HepG2 (cell line): ENCODE data around the gene NPHP4. TPM values are rescaled to one million over a fixed set of nuclear protein-coding genes. Genes with fewer than 3 reads are reported as not detected.

Experiments used
- ATAC-seq: fragments of 200-7000 bp; cut with Tn5 transposase; 3 replicates; pipeline ENCODE4 v1.9.1; 2020; ENCODE audit warnings: mild to moderate bottlenecking, moderate library complexity
- BruUV-seq: library from RNA; stranded (reverse); fragments of 400-500 nt; replicated peaks from 2 replicates; lab custom pipeline; 2021; lab: Mats Ljungman, UMichigan
- CTCF ChIA-PET: fragments of 300-600 bp; formaldehyde crosslinking; extraction: SDS; loops from one replicate; lab custom pipeline; 2021; ENCODE audit warnings: low total read pairs, inconsistent platforms, low intra/inter-chr PET ratio; lab: Yijun Ruan, JAX
- POLR2A ChIA-PET: fragments of 350-600 bp; sonication (Branson Sonifier 250); formaldehyde crosslinking; loops from one replicate; lab custom pipeline; 2020; ENCODE audit warnings: antibody characterized with exemption, inconsistent platforms; lab: Yijun Ruan, JAX
- DNase-seq: peaks from one replicate; pipeline ENCODE4 v3.0.0-alpha.2; 2015; ENCODE audit warnings: low spot score
- FAIRE-seq: peaks from 3 replicates; lab custom pipeline; 2011; peaks lifted over from hg19 to GRCh38; lab: Jason Lieb, UNC
- H2AFZ ChIP-seq: one replicate; pipeline ENCODE4 v1.6.1; 2011; ENCODE audit warnings: low read length, inconsistent platforms
- H3K27ac ChIP-seq: fragments of 300-600 bp; 3 replicates; pipeline ENCODE4 v1.8.0; 2011; ENCODE audit warnings: mixed run types, mild to moderate bottlenecking, mixed read lengths, low read length, inconsistent platforms; ENCODE audit not compliant: insufficient read depth; ENCODE audit errors: extremely low read length
- H3K27me3 ChIP-seq, 2 experiments: fragments of 200-600 bp in 1 of 2; 2 replicates in 1 of 2; 3 replicates in 1 of 2; pipeline versions ENCODE4 v1.6.0 to v1.8.0; 2011; ENCODE audit warnings: low read length in 2 of 2, mild to moderate bottlenecking in 2 of 2, moderate library complexity in 2 of 2, inconsistent platforms in 1 of 2; ENCODE audit not compliant: insufficient read depth in 2 of 2, control insufficient read depth in 1 of 2
- H3K36me3 ChIP-seq, 2 experiments: fragments of 200-600 bp in 1 of 2; replicated peaks in 1 of 2; 2 replicates in 1 of 2; 3 replicates in 1 of 2; pipeline versions ENCODE4 v1.5.1 to v1.8.0; 2011; ENCODE audit warnings: low read length in 2 of 2, inconsistent platforms in 1 of 2; ENCODE audit not compliant: insufficient read depth in 2 of 2, control insufficient read depth in 1 of 2
- H3K4me1 ChIP-seq: 2 replicates; pipeline ENCODE4 v1.5.1; 2012; ENCODE audit warnings: low read length, inconsistent platforms; ENCODE audit not compliant: insufficient read depth
- H3K4me2 ChIP-seq: 2 replicates; pipeline ENCODE4 v1.6.0; 2011; ENCODE audit warnings: low read depth, low read length, inconsistent platforms
- H3K4me3 ChIP-seq, 3 experiments: fragments of 200-600 bp in 1 of 3; sonication (generic), shearing (Covaris generic) in 1 of 3; replicated peaks in 1 of 3; 2 replicates each; pipeline ENCODE4 v1.5.1; 2011 to 2016; ENCODE audit warnings: low read length in 3 of 3, inconsistent platforms in 2 of 3, low read depth in 2 of 3, mild to moderate bottlenecking in 2 of 3, control low read depth in 1 of 3, mixed read lengths in 1 of 3; ENCODE audit not compliant: insufficient read depth in 1 of 3
- H3K79me2 ChIP-seq: one replicate; pipeline ENCODE4 v1.6.1; 2011; ENCODE audit warnings: low read length, inconsistent platforms; ENCODE audit not compliant: insufficient read depth
- H3K9ac ChIP-seq: 2 replicates; pipeline ENCODE4 v1.6.0; 2011; ENCODE audit warnings: mild to moderate bottlenecking, low read depth, low read length, inconsistent platforms; ENCODE audit not compliant: insufficient read depth
- H3K9me3 ChIP-seq: 2 replicates; pipeline ENCODE4 v1.5.1; 2012; ENCODE audit warnings: mild to moderate bottlenecking, low read length
- H4K20me1 ChIP-seq: 2 replicates; pipeline ENCODE4 v1.6.0; 2011; ENCODE audit warnings: inconsistent platforms, mild to moderate bottlenecking, low read length, moderate library complexity; ENCODE audit not compliant: insufficient read depth
- BCLAF1 ChIP-seq: fragments of 450-650 bp; IDR thresholded peaks from 2 replicates; pipeline ENCODE4 v1.6.1; 2017; ENCODE audit warnings: mild to moderate bottlenecking
- ELK4 ChIP-seq: sonication (generic); formaldehyde crosslinking; IDR thresholded peaks from 2 replicates; pipeline ENCODE4 v1.9.0; 2021; ENCODE audit warnings: missing genetic modification reagents, borderline replicate concordance
- GTF2F1 ChIP-seq: fragments of 150-350 bp; IDR thresholded peaks from 2 replicates; pipeline ENCODE4 v1.6.1; 2014; ENCODE audit warnings: low read length
- KDM5A ChIP-seq: fragments of 200-600 bp; sonication (generic); IDR thresholded peaks from 2 replicates; pipeline ENCODE4 v1.7.0; 2018; ENCODE audit warnings: antibody characterized with exemption, mild to moderate bottlenecking, low read length, borderline replicate concordance
- LBX2 ChIP-seq: sonication (generic); formaldehyde crosslinking; IDR thresholded peaks from 2 replicates; pipeline ENCODE4 v1.5.0; 2020; ENCODE audit warnings: missing genetic modification reagents, mild to moderate bottlenecking, borderline replicate concordance
- MLLT10 ChIP-seq: sonication (generic); formaldehyde crosslinking; IDR thresholded peaks from 2 replicates; pipeline ENCODE4 v1.4.0; 2020; ENCODE audit warnings: missing genetic modification reagents
- PHF8 ChIP-seq: sonication (generic); formaldehyde crosslinking; IDR thresholded peaks from 2 replicates; pipeline ENCODE4 v1.5.0; 2020; ENCODE audit warnings: missing genetic modification reagents
- SALL1 ChIP-seq: sonication (generic); formaldehyde crosslinking; IDR thresholded peaks from 2 replicates; pipeline ENCODE4 v1.8.0; 2022; ENCODE audit warnings: mild to moderate bottlenecking, missing genetic modification reagents
- SIX4 ChIP-seq: sonication (generic); formaldehyde crosslinking; IDR thresholded peaks from 2 replicates; pipeline ENCODE4 v1.4.0; 2020; ENCODE audit warnings: missing genetic modification reagents
- ZBTB38 ChIP-seq: sonication (generic); formaldehyde crosslinking; IDR thresholded peaks from 2 replicates; pipeline ENCODE4 v1.5.1; 2020; ENCODE audit warnings: mild to moderate bottlenecking, missing genetic modification reagents
- ZFP62 ChIP-seq: sonication (generic); formaldehyde crosslinking; IDR thresholded peaks from 2 replicates; pipeline ENCODE4 v1.4.0; 2020; ENCODE audit warnings: missing genetic modification reagents
- ZNF543 ChIP-seq: sonication (generic); formaldehyde crosslinking; IDR thresholded peaks from 2 replicates; pipeline ENCODE4 v1.4.0; 2020; ENCODE audit warnings: mild to moderate bottlenecking, missing genetic modification reagents
- ZNF75D ChIP-seq: sonication (generic); formaldehyde crosslinking; IDR thresholded peaks from 2 replicates; pipeline ENCODE4 v1.8.1; 2023; ENCODE audit warnings: missing genetic modification reagents, mild to moderate bottlenecking, borderline replicate concordance
- WGBS: methylation state at CpG from one replicate; pipeline ENCODE4 v1.1.6; 2017; ENCODE audit warnings: low lambda C conversion rate; 5-methylcytosine and 5-hydroxymethylcytosine counted together
- in situ Hi-C: cut with HindIII; loops from 2 replicates; pipeline ENCODE4 v1.10.0; 2017; ENCODE audit warnings: low pct_unique_long_range_greater_than_20kb; ENCODE audit not compliant: extremely low pct_ligation_motif_present
- intact Hi-C: fragments of 100-400 bp; cut with micrococcal nuclease; formaldehyde crosslinking; loops from one replicate; pipeline ENCODE4 v1.10.0; 2022; ENCODE audit not compliant: unreplicated experiment
- polyA plus RNA-seq, 8 experiments: library from polyadenylated mRNA; depleted of rRNA in 3 of 8; stranded (reverse) in 7 of 8; unstranded in 1 of 8; fragments of >200 nt; fragmentation: Illumina TruSeq in 4 of 8; extraction: Trizol in 4 of 8; gene quantifications; 2 replicates each; pipeline versions ENCODE4 v1.2.1 to v1.2.3, GENCODE V29; 2011 to 2016; ENCODE audit warnings: low read depth in 4 of 8, missing spikeins in 1 of 8, mixed read lengths in 1 of 8; ENCODE audit not compliant: insufficient read depth in 1 of 8
- total RNA-seq, 5 experiments: library from RNA; depleted of rRNA; stranded (reverse); fragments of >200 nt; fragmentation: Illumina TruSeq; extraction: Trizol; gene quantifications; 2 replicates each; pipeline ENCODE4 v1.2.3, GENCODE V29; 2016; ENCODE audit warnings: low read depth in 1 of 5
- TF ChIP-seq, protein P1 (sequence below): sonication (generic); formaldehyde crosslinking; IDR thresholded peaks from 2 replicates; pipeline ENCODE4 v1.5.0; 2020; ENCODE audit warnings: mild to moderate bottlenecking, missing genetic modification reagents, moderate library complexity

Gene NPHP4
- total and polyA plus RNA-seq, 2 of the 13 experiments (the other 11 are each of a cell fraction or from before 2014, with no cell fraction given) = 4.4 to 6.8 TPM

DNA sequence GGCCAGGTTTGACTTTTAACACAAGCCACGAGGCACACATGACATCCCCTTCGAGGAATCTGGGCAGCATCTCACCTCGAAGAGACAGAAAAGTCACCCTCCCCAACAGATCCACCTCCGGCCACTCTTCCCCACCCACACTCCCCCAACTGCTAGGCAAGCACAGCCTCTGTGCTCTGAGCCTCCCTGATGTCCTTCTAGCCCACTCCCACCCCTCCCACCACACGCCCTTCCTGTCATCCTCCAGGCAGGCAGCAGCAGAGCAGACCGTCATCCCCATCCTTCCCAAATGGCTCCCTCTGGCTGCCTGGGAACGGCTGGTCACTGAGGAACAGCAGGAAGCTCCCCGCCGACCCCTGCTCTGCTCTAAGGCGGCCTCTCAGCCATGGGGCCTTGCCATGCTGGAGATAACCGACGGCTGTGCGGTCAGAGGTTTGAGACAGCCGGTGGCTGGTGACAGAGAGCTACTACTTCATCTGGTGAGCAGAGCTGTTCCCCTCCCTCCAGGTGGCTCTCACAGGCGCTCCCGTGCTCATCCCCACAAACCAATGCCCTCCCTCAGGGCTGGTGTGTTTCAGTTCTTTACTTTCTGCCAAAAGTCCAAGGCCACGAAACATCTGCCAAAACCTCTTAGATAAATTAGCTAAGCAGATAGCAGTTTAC lies 25.6 kb downstream of the NPHP4 start:
- Histone ChIP-seq H3K36me3 (peaks cover 9 to 47% of the 10 kb centered on the region in 2 experiments), H2AFZ (no peak overlapping the region), H3K4me3 (no peak overlapping the region), H4K20me1 (no peaks in the 10 kb centered on the region), H3K27ac (no peak overlapping the region), H3K79me2 (peaks cover 3% of the 10 kb centered on the region), H3K4me2 (no peak overlapping the region), H3K27me3 (no peaks in the 10 kb centered on the region; a peak in 1 of 5 replicates), H3K4me1 (peaks cover 14% of the 10 kb centered on the region), H3K9me3 (no peaks in the 10 kb centered on the region), H3K9ac (no peak overlapping the region)
- intact Hi-C loops (no loop called here), in situ Hi-C loops (loop anchor here (5.0 kb wide), 1 partner anchor 49 kb away; no protein-coding TSS in a partner anchor)
- ATAC-seq (peak; percentile 48), FAIRE-seq (no peak), DNase-seq (no peak)
- 91% methylated on average over 16 of the region's 17 CpGs for WGBS
- ChIA-PET CTCF (no interaction called here), POLR2A (no interaction called here)
- no TSS peak for BruUV-seq
- TF ChIP-seq GTF2F1 = no peak
- TF ChIP-seq, protein P1, sequence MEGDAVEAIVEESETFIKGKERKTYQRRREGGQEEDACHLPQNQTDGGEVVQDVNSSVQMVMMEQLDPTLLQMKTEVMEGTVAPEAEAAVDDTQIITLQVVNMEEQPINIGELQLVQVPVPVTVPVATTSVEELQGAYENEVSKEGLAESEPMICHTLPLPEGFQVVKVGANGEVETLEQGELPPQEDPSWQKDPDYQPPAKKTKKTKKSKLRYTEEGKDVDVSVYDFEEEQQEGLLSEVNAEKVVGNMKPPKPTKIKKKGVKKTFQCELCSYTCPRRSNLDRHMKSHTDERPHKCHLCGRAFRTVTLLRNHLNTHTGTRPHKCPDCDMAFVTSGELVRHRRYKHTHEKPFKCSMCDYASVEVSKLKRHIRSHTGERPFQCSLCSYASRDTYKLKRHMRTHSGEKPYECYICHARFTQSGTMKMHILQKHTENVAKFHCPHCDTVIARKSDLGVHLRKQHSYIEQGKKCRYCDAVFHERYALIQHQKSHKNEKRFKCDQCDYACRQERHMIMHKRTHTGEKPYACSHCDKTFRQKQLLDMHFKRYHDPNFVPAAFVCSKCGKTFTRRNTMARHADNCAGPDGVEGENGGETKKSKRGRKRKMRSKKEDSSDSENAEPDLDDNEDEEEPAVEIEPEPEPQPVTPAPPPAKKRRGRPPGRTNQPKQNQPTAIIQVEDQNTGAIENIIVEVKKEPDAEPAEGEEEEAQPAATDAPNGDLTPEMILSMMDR = 0 out of 2 replicates have a peak, but pooled peaks have one; percentile 26
- TF ChIP-seq LBX2 = no peak
- TF ChIP-seq MLLT10 (CRISPR knock-in tag) = no peak
- no peak for TF ChIP-seq ZFP62 (CRISPR knock-in tag)
- TF ChIP-seq SALL1 (CRISPR knock-in tag) = no peak
- TF ChIP-seq ZNF75D = no peak
- TF ChIP-seq KDM5A = no peak
- no peak for TF ChIP-seq PHF8
- TF ChIP-seq ELK4 = no peak
- peak; percentile 93 for TF ChIP-seq ZBTB38 (CRISPR knock-in tag)
- TF ChIP-seq SIX4 (CRISPR knock-in tag) = no peak
- TF ChIP-seq ZNF543 = no peak
- TF ChIP-seq BCLAF1 = no peak
